LNCaP clone FGC (cell line): ENCODE measurements around the gene WDFY3.
"Not testable (repeated sequence)": the region's sequence is repeated elsewhere in the genome, so short reads cannot be mapped to it uniquely, and the experiment has no call there.

ENCODE experiments used
- DNase-seq: peaks from one replicate; pipeline ENCODE4 v3.0.0-alpha.2; 2011; ENCODE audit warnings: low read depth
- H3K4me3 ChIP-seq: 2 replicates; pipeline ENCODE4 v1.5.1; 2011; ENCODE audit warnings: mild to moderate bottlenecking, low read depth, low read length, control low read depth
- TF ChIP-seq, protein P1 (sequence below): IDR thresholded peaks from 2 replicates; pipeline ENCODE4 v1.5.1; 2012; ENCODE audit warnings: mild to moderate bottlenecking; ENCODE audit not compliant: control insufficient read depth, insufficient read depth; ENCODE audit errors: extremely low read depth

The WDFY3 gene

DNA sequence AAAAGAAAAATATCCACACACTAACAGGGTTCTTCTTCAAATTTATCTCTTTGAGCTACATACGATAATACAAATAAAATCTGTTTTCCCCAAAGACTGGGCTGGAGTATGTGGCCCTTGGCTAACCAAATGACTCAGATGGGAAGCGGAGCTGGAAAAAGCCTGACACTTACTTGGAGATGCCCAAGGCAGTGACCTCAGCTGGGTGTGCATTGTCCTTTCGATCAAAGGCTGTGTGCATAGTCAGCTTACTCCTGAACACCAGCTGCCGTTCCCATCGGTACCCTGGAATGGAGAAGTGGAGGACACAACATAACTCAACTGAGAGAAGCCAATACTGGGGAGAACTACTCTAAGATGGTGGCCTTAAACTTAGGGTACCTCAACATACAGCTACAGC, 288.5 kb downstream of the WDFY3 start:
- no peak for DNase-seq
- TF ChIP-seq, protein P1, sequence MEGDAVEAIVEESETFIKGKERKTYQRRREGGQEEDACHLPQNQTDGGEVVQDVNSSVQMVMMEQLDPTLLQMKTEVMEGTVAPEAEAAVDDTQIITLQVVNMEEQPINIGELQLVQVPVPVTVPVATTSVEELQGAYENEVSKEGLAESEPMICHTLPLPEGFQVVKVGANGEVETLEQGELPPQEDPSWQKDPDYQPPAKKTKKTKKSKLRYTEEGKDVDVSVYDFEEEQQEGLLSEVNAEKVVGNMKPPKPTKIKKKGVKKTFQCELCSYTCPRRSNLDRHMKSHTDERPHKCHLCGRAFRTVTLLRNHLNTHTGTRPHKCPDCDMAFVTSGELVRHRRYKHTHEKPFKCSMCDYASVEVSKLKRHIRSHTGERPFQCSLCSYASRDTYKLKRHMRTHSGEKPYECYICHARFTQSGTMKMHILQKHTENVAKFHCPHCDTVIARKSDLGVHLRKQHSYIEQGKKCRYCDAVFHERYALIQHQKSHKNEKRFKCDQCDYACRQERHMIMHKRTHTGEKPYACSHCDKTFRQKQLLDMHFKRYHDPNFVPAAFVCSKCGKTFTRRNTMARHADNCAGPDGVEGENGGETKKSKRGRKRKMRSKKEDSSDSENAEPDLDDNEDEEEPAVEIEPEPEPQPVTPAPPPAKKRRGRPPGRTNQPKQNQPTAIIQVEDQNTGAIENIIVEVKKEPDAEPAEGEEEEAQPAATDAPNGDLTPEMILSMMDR, result no peak
- H3K4me3 ChIP-seq, result no peak overlapping the region

- no peak overlapping the region for H3K4me3 ChIP-seq
- TF ChIP-seq, protein P1, result no peak
- no peak for DNase-seq
These were observed 289.4 kb downstream of the WDFY3 start for GRCh38 chr4:84677093-84677492.

DNA sequence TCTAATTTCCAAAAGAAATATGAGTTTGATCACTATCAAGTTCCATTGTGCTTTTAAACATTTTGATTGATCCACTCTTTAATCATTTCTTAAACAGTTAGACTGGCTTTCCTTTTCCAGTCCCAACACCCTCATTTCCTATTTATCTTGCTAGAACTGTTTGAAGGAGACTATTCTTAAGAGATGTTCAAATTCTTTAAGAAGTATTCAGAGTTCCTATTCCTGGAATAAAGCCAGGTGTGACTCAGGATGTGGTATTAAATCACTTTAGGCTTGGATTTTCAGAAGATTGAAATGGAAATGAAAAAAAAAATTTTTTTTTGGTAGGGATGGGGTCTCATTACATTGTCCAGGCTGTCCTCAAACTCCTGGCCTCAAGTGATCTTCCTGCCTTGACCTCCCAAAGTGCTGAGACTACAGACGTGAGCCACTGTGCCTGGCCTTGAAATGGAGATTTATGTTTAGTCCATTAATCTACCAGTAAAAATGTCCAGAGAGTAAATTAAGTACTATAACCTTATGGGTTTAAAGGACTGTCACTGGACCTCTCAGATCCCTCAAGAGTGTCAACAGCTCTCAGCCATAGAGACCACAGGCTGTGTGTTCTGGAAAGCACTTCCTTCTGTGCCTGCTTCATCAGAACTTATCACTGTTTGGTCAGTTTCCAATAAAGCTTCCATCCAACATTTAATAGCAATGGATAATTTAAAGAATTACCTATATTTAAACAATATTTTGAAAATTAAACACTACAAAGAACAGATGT, 292.8 kb downstream of the WDFY3 start:
- DNase-seq, result no peak
- TF ChIP-seq, protein P1, result no peak
- no peak overlapping the region for H3K4me3 ChIP-seq

DNA sequence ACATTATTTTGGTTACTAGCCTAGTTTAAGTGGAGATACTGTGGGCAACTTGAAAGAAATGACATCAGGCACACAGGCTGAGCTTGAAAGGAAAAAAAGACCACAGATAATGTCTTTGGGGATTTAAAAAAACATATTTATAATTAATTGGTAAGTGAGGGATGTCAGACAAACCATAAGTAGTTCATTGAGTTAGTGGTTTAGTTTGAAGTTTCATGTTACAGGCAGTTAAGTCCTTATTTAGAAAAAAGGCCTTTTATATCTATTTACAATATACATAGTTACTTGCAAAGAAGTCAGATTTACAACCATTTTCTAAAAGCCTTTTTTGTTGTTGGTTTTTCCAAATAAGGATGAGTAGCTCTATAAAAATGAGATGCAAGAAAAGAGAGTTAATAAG, 294.3 kb downstream of the WDFY3 start:
- no peak for DNase-seq
- TF ChIP-seq, protein P1, result no peak
- no peak overlapping the region for H3K4me3 ChIP-seq

- DNase-seq, result no peak
- no peak overlapping the region for H3K4me3 ChIP-seq
- TF ChIP-seq, protein P1, result no peak
These were observed 297.3 kb downstream of the WDFY3 start for GRCh38 chr4:84669201-84669600.

GRCh38 chr4:84666439-84666838, 300.1 kb downstream of the WDFY3 start:
- H3K4me3 ChIP-seq, result no peak overlapping the region
- TF ChIP-seq, protein P1, result no peak
- DNase-seq, result no peak

DNA sequence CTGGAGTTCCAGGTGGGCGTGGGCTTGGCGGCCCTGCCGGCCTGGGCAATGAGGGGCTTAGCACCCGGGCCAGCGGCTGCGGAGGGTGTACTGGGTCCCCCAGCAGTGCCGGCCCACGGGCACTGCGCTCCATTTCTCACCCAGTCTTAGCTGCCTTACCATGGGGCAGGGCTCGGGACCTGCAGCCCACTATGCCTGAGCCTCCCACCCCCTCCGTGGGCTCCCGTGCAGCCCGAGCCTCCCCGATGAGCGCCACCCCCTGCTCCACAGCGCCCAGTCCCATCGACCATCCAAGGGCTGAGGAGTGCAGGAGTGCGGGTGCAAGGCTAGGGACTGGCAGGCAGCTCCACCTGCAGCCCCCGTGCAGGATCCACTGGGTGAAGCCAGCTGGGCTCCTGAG, 301.7 kb downstream of the WDFY3 start:
- not testable (repeated sequence) for H3K4me3 ChIP-seq, DNase-seq
